HepG2 (cell line): Measurements from ENCODE around the gene PDGFRB. TPM values are rescaled to one million over a fixed set of nuclear protein-coding genes. Genes with fewer than 3 reads are reported as not detected.

Experiments
- ARID3A ChIP-seq: IDR thresholded peaks from 2 replicates; pipeline ENCODE4 v1.6.1; 2012; ENCODE audit warnings: low read depth, low read length, improper control_type of control experiment
- BCL6 ChIP-seq: IDR thresholded peaks from 2 replicates; pipeline ENCODE4 v1.6.1; 2016; ENCODE audit warnings: missing genetic modification reagents, missing compliant biosample characterization
- CBX2 ChIP-seq, 2 experiments: fragments of 200-600 bp in 1 of 2; sonication (generic); formaldehyde crosslinking in 1 of 2; IDR thresholded peaks; 2 replicates each; pipeline versions ENCODE4 v1.7.0 to v1.8.1; 2018 to 2022; ENCODE audit warnings: low read depth in 2 of 2, low read length in 1 of 2, mild to moderate bottlenecking in 1 of 2, missing genetic modification reagents in 1 of 2
- DNMT1 ChIP-seq: sonication (generic); formaldehyde crosslinking; IDR thresholded peaks from 2 replicates; pipeline ENCODE4 v1.5.1; 2020; ENCODE audit warnings: mild to moderate bottlenecking, missing genetic modification reagents
- HNF4A ChIP-seq: sonication (generic); formaldehyde crosslinking; IDR thresholded peaks from 2 replicates; pipeline ENCODE4 v1.4.0; 2020; ENCODE audit warnings: missing genetic modification reagents
- IRX3 ChIP-seq: sonication (generic); formaldehyde crosslinking; IDR thresholded peaks from 2 replicates; pipeline ENCODE4 v1.8.1; 2023; ENCODE audit warnings: mild to moderate bottlenecking, low read depth, missing genetic modification reagents, borderline replicate concordance
- MAZ ChIP-seq, 2 experiments: sonication (generic) in 1 of 2; formaldehyde crosslinking in 1 of 2; IDR thresholded peaks; 2 replicates each; pipeline versions ENCODE4 v1.5.0 to v1.6.1; 2012 to 2020; ENCODE audit warnings: low read depth in 2 of 2, mild to moderate bottlenecking in 2 of 2, borderline replicate concordance in 1 of 2, improper control_type of control experiment in 1 of 2, low read length in 1 of 2, missing genetic modification reagents in 1 of 2, moderate library complexity in 1 of 2
- NR2F1 ChIP-seq, 2 experiments: fragments of 450-650 bp in 1 of 2; formaldehyde crosslinking in 1 of 2; IDR thresholded peaks; 2 replicates each; pipeline versions ENCODE4 v1.5.0 to v1.6.1; 2016 to 2020; ENCODE audit warnings: mild to moderate bottlenecking in 1 of 2, missing compliant biosample characterization in 1 of 2, missing genetic modification reagents in 1 of 2, moderate library complexity in 1 of 2
- SP5 ChIP-seq: IDR thresholded peaks from 2 replicates; pipeline ENCODE4 v1.6.1; 2016; ENCODE audit warnings: low read depth, borderline replicate concordance
- TEAD3 ChIP-seq: optimal IDR thresholded peaks from 2 replicates; pipeline ENCODE3; 2016; ENCODE audit warnings: borderline replicate concordance
- ZBTB20 ChIP-seq: sonication (generic); formaldehyde crosslinking; IDR thresholded peaks from 2 replicates; pipeline ENCODE4 v1.8.1; 2023; ENCODE audit warnings: missing genetic modification reagents, low read depth, mild to moderate bottlenecking, borderline replicate concordance
- ZNF205 ChIP-seq: IDR thresholded peaks from 2 replicates; pipeline ENCODE4 v1.6.1; 2018; ENCODE audit warnings: missing biosample characterization, missing genetic modification reagents
- ZNF232 ChIP-seq: sonication (generic); formaldehyde crosslinking; IDR thresholded peaks from 2 replicates; pipeline ENCODE4 v1.4.0; 2020; ENCODE audit warnings: missing genetic modification reagents, borderline replicate concordance
- ZNF281 ChIP-seq: sonication (generic); formaldehyde crosslinking; IDR thresholded peaks from 2 replicates; pipeline ENCODE4 v1.4.0; 2020; ENCODE audit warnings: missing genetic modification reagents, borderline replicate concordance
- ZNF567 ChIP-seq: sonication (generic); formaldehyde crosslinking; IDR thresholded peaks from 2 replicates; pipeline ENCODE4 v1.8.1; 2023; ENCODE audit warnings: mild to moderate bottlenecking, missing genetic modification reagents, borderline replicate concordance
- ZNF772 ChIP-seq: sonication (generic); formaldehyde crosslinking; IDR thresholded peaks from 2 replicates; pipeline ENCODE4 v1.5.0; 2020; ENCODE audit warnings: mild to moderate bottlenecking, missing genetic modification reagents
- polyA plus RNA-seq, 8 experiments: library from polyadenylated mRNA; depleted of rRNA in 3 of 8; stranded (reverse) in 7 of 8; unstranded in 1 of 8; fragments of >200 nt; fragmentation: Illumina TruSeq in 4 of 8; extraction: Trizol in 4 of 8; gene quantifications; 2 replicates each; pipeline versions ENCODE4 v1.2.1 to v1.2.3, GENCODE V29; 2011 to 2016; ENCODE audit warnings: low read depth in 4 of 8, missing spikeins in 1 of 8, mixed read lengths in 1 of 8; ENCODE audit not compliant: insufficient read depth in 1 of 8
- total RNA-seq, 5 experiments: library from RNA; depleted of rRNA; stranded (reverse); fragments of >200 nt; fragmentation: Illumina TruSeq; extraction: Trizol; gene quantifications; 2 replicates each; pipeline ENCODE4 v1.2.3, GENCODE V29; 2016; ENCODE audit warnings: low read depth in 1 of 5
- TF ChIP-seq, protein P1 (sequence below): sonication (generic); formaldehyde crosslinking; conservative IDR thresholded peaks from 2 replicates; pipeline ENCODE4 v1.4.0; 2020; ENCODE audit warnings: mild to moderate bottlenecking, missing genetic modification reagents, moderate library complexity

The PDGFRB gene
- total and polyA plus RNA-seq, 2 of the 13 experiments (the other 11 are each of a cell fraction or from before 2014, with no cell fraction given) = 4.0 to 21.0 TPM

GRCh38 chr5:150138551-150139265 lies 16.9 kb downstream of the PDGFRB start (continued):
- TF ChIP-seq, protein P1, sequence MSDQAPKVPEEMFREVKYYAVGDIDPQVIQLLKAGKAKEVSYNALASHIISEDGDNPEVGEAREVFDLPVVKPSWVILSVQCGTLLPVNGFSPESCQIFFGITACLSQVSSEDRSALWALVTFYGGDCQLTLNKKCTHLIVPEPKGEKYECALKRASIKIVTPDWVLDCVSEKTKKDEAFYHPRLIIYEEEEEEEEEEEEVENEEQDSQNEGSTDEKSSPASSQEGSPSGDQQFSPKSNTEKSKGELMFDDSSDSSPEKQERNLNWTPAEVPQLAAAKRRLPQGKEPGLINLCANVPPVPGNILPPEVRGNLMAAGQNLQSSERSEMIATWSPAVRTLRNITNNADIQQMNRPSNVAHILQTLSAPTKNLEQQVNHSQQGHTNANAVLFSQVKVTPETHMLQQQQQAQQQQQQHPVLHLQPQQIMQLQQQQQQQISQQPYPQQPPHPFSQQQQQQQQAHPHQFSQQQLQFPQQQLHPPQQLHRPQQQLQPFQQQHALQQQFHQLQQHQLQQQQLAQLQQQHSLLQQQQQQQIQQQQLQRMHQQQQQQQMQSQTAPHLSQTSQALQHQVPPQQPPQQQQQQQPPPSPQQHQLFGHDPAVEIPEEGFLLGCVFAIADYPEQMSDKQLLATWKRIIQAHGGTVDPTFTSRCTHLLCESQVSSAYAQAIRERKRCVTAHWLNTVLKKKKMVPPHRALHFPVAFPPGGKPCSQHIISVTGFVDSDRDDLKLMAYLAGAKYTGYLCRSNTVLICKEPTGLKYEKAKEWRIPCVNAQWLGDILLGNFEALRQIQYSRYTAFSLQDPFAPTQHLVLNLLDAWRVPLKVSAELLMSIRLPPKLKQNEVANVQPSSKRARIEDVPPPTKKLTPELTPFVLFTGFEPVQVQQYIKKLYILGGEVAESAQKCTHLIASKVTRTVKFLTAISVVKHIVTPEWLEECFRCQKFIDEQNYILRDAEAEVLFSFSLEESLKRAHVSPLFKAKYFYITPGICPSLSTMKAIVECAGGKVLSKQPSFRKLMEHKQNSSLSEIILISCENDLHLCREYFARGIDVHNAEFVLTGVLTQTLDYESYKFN (CRISPR knock-in tag) = peak; percentile 87
- TF ChIP-seq ZNF232 (CRISPR knock-in tag) = no peak
- no peak for TF ChIP-seq ZNF567 (CRISPR knock-in tag)
- TF ChIP-seq SP5 = peak; percentile 86; the same call in 1 of the 2 replicates
- no peak for TF ChIP-seq ARID3A
- TF ChIP-seq ZNF772 = no peak
- TF ChIP-seq TEAD3 (CRISPR knock-in tag) = peak; percentile 75
- TF ChIP-seq BCL6 (CRISPR knock-in tag) = 0 out of 2 replicates have a peak, but pooled peaks have one; percentile 36
- no peak for TF ChIP-seq IRX3 (CRISPR knock-in tag)
- TF ChIP-seq CBX2 (IDR thresholded peaks at IDR 0.05; ENCODE audit: low read depth, low read length) = no peak
- TF ChIP-seq CBX2 (CRISPR knock-in tag; IDR thresholded peaks at IDR 0.05; ENCODE audit: low read depth) = no peak
- TF ChIP-seq ZBTB20 (CRISPR knock-in tag) = 0 out of 2 replicates have a peak, but pooled peaks have one; percentile 19
- peak; percentile 90 for TF ChIP-seq ZNF281 (CRISPR knock-in tag)
- TF ChIP-seq DNMT1 = no peak
- peak; percentile 49 for TF ChIP-seq HNF4A (CRISPR knock-in tag)
- TF ChIP-seq NR2F1 (CRISPR knock-in tag; IDR thresholded peaks at IDR 0.05) = no peak
- no peak for TF ChIP-seq MAZ (IDR thresholded peaks at IDR 0.05; ENCODE audit: borderline replicate concordance, low read depth, low read length)
- TF ChIP-seq MAZ (CRISPR knock-in tag; IDR thresholded peaks at IDR 0.05; ENCODE audit: low read depth) = peak; percentile 40; the same call in 1 of the 2 replicates
- 0 out of 2 replicates have a peak, but pooled peaks have one; percentile 37 for TF ChIP-seq ZNF205 (CRISPR knock-in tag)
